Activated naive CD8-positive, alpha-beta T cell (primary cell): ENCODE data around the gene GPC6.

Experiments
- H3K27ac Mint-ChIP-seq: one replicate; pipeline ENCODE4 v1.8.0; 2021; ENCODE audit warnings: mixed read lengths
- H3K27me3 Mint-ChIP-seq: one replicate; pipeline ENCODE4 v1.8.0; 2021; ENCODE audit warnings: mixed read lengths
- H3K36me3 Mint-ChIP-seq: one replicate; pipeline ENCODE4 v1.8.0; 2021; ENCODE audit warnings: mixed read lengths
- H3K4me1 Mint-ChIP-seq: one replicate; pipeline ENCODE4 v1.8.0; 2021; ENCODE audit warnings: low read depth, mixed read lengths
- H3K4me3 Mint-ChIP-seq: one replicate; pipeline ENCODE4 v1.8.0; 2021; ENCODE audit warnings: mild to moderate bottlenecking, mixed read lengths
- H3K9me3 Mint-ChIP-seq: one replicate; pipeline ENCODE4 v1.8.0; 2021; ENCODE audit warnings: low read depth, mixed read lengths

GPC6 gene

DNA sequence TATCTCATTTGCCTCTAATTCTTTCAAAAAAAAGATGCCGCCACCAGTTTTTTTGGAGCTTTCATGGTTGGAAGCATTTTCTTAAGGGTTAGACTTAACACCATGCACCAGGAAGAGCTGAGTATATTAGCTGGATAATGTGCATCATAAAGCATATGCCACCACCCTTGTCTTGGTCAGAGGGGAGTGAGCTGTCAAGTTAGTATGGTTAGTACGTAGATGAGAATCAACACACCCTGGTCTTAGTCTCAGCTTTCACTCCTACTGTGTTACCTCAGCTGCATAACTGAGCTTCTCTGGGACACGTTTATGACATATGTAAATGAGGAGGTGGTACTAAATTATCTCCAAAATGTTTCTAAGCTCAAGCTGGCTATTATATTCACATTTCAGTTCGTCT lies 837.2 kb downstream of the GPC6 start:
- Mint-ChIP-seq H3K27me3 (no peaks in the 10 kb centered on the region), H3K27ac (no peak overlapping the region), H3K4me1 (no peaks in the 10 kb centered on the region), H3K36me3 (no peaks in the 10 kb centered on the region), H3K4me3 (no peak overlapping the region), H3K9me3 (no peaks in the 10 kb centered on the region)

GRCh38 chr13:94065741-94066140 lies 839.1 kb downstream of the GPC6 start:
- H3K27me3 Mint-ChIP-seq, result no peaks in the 10 kb centered on the region
- H3K36me3 Mint-ChIP-seq, result no peaks in the 10 kb centered on the region
- no peak overlapping the region for H3K27ac Mint-ChIP-seq
- H3K9me3 Mint-ChIP-seq, result peaks cover 6% of the 10 kb centered on the region
- H3K4me3 Mint-ChIP-seq, result no peak overlapping the region
- no peaks in the 10 kb centered on the region for H3K4me1 Mint-ChIP-seq

- no peaks in the 10 kb centered on the region for H3K4me1 Mint-ChIP-seq
- peaks cover 5% of the 10 kb centered on the region for H3K27me3 Mint-ChIP-seq
- H3K9me3 Mint-ChIP-seq, result peaks cover 17% of the 10 kb centered on the region
- no peak overlapping the region for H3K27ac Mint-ChIP-seq
- H3K36me3 Mint-ChIP-seq, result no peaks in the 10 kb centered on the region
- H3K4me3 Mint-ChIP-seq, result no peak overlapping the region
Observed at GRCh38 chr13:94073007-94073744, 846.6 kb downstream of the GPC6 start.

DNA sequence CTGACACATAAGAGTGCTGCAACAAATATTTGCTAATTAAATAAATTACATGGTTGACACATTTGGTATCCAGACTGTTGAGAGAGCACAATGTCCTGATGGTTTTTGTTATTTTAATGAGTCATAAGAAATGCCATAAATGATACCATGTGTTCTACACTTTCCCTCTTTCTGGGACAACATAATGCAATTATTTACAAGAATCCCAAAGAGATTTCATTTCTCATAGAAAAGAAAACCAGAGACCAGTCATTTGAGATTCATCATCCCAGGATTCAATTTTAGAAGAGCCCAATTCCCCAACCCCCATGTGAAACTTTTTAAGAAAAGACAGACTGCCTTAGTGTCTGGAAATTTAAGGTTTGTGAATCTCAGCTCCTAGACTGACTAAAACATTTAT lies 853.3 kb downstream of the GPC6 start:
- Mint-ChIP-seq H3K4me3 (no peak overlapping the region), H3K27me3 (peaks cover 7% of the 10 kb centered on the region), H3K36me3 (peaks cover 2% of the 10 kb centered on the region), H3K4me1 (no peaks in the 10 kb centered on the region), H3K27ac (no peak overlapping the region), H3K9me3 (peaks cover 11% of the 10 kb centered on the region)

DNA sequence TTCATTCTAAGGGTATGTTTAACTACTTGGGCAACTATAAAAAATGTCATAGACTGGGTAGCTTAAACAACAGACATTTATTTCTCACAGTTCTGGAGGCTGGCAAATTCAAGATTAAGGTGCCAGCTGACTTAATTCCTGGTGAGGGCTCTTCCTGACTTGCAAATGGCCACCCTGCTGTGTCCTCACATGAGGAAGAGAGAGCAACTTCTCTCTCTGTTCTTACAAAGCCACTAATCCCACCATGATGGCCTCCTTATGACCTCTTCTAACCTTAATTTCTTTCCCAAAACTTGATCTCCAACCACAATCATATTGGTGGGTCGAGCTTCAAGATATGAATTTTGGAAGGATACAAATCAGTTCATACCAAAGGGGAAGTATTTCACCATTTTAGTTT lies 853.9 kb downstream of the GPC6 start:
- Mint-ChIP-seq H3K4me1 (no peaks in the 10 kb centered on the region), H3K9me3 (peaks cover 11% of the 10 kb centered on the region), H3K4me3 (no peak overlapping the region), H3K27me3 (peaks cover 7% of the 10 kb centered on the region), H3K27ac (no peak overlapping the region), H3K36me3 (peaks cover 2% of the 10 kb centered on the region)

DNA sequence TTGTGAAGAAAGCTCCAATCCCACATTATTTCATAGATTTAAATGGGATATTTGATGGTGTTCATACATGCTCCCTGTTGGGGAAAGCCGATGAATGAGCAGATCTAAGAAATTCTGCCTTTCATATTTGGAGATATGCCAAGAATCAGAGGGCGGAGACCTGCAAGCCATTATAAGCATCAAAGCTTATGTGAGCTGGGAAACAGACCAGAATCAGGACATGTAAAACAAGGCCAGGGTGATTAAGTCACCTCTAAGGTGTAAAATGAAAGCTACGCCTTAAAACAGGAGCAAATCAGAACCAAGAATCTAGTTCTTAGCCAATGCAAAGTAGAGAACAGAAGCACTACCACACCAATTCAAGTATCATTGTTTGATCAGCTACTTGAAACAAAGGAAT lies 860.5 kb downstream of the GPC6 start:
- Mint-ChIP-seq H3K4me3 (no peak overlapping the region), H3K4me1 (no peaks in the 10 kb centered on the region), H3K27me3 (no peaks in the 10 kb centered on the region), H3K27ac (no peak overlapping the region), H3K36me3 (peaks cover under 1% of the 10 kb centered on the region), H3K9me3 (no peaks in the 10 kb centered on the region)

DNA sequence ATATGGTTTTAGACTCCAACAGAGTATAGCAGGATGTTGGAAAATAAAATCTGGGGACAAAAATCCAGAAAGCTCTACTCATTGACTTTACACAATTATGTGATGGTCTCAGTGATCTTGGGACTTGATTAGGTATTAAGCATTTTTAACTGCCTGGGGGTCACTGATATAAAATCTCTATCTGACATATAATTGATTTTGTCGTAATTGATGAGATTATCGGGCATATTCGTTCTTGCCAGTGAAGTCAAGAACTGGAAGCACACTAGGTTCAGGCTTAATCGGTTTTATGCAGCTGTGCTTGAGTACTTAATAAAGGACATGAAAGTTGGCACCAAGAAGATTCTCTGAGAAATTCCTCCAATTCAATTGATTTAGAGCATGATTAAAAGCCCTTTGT lies 862.1 kb downstream of the GPC6 start:
- no peak overlapping the region for H3K27ac Mint-ChIP-seq
- no peak overlapping the region for H3K4me3 Mint-ChIP-seq
- no peaks in the 10 kb centered on the region for H3K36me3 Mint-ChIP-seq
- no peaks in the 10 kb centered on the region for H3K4me1 Mint-ChIP-seq
- H3K27me3 Mint-ChIP-seq, result no peaks in the 10 kb centered on the region
- no peaks in the 10 kb centered on the region for H3K9me3 Mint-ChIP-seq

GRCh38 chr13:94090773-94091480 lies 864.3 kb downstream of the GPC6 start:
- Mint-ChIP-seq H3K9me3 (no peaks in the 10 kb centered on the region), H3K4me1 (no peaks in the 10 kb centered on the region), H3K36me3 (no peaks in the 10 kb centered on the region), H3K27ac (no peak overlapping the region), H3K4me3 (no peak overlapping the region), H3K27me3 (peaks cover 3% of the 10 kb centered on the region)

DNA sequence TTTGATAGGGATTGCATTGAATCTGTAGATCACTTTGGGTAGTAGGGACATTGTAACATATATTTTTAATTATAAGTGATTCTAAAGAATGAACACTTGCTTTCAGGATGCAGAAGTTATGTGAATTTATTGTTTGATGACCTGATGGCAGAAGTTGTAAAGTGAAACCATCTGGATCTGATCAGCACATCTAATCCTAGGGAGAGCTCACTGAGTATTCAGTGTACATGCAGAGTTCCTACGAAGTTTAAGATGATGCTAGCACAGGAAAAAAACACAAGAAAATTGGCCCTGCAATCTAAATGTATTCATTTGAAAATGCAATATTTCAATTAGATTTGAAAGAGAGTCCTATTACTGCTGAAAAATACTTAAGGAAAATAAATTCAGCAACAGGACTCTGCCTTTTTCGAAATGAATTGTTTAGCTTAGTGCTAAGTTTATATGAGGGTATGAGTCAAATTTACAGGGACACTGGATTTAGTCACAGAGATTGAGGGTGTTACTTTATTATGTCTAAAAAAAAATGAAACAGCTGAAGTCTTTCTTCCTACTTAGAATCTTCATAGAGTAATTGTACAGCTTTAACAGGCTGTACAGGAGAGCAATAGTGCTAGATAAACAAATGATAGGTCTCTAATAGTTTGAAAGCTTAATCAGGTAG lies 867.2 kb downstream of the GPC6 start:
- H3K9me3 Mint-ChIP-seq, result no peaks in the 10 kb centered on the region
- no peaks in the 10 kb centered on the region for H3K4me1 Mint-ChIP-seq
- H3K27ac Mint-ChIP-seq, result no peak overlapping the region
- H3K4me3 Mint-ChIP-seq, result no peak overlapping the region
- H3K36me3 Mint-ChIP-seq, result no peaks in the 10 kb centered on the region
- H3K27me3 Mint-ChIP-seq, result peaks cover 3% of the 10 kb centered on the region

DNA sequence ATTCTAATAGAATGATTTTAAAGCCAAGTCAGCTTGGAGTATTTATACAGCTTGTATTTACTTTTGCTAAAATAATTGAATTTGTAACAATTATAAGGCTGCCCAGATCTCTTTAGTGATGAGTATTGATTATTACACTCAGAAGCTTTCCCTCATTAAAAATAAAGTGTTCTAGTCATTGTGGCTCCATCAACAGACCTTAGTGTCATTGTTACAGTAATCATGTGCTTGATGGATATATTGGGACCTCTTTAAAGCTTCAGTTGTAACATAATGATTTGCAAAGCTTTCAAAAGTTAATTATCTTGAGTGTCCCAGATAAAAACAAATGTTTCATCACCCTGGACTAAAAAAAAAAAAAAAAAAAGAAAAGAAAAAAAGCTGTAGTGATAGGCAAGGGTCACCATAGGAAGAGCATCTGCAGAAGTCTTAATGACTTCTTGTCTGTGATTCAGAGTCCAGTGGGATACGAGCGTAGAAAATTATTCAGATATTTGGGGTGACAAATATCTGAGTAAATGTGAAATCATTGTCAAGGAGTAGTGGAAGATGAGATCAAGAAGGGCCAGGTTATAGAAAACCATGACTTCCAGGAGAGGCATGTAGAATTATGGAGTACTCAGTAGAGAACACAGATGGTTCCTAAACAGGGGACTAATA lies 883.2 kb downstream of the GPC6 start:
- Mint-ChIP-seq H3K9me3 (peaks cover 4% of the 10 kb centered on the region), H3K36me3 (no peaks in the 10 kb centered on the region), H3K4me1 (no peaks in the 10 kb centered on the region), H3K4me3 (no peak overlapping the region), H3K27ac (no peak overlapping the region), H3K27me3 (peaks cover 9% of the 10 kb centered on the region)

GRCh38 chr13:94112227-94112626 lies 885.6 kb downstream of the GPC6 start:
- Mint-ChIP-seq H3K27ac (no peak overlapping the region), H3K27me3 (peaks cover 3% of the 10 kb centered on the region), H3K36me3 (no peaks in the 10 kb centered on the region)

DNA sequence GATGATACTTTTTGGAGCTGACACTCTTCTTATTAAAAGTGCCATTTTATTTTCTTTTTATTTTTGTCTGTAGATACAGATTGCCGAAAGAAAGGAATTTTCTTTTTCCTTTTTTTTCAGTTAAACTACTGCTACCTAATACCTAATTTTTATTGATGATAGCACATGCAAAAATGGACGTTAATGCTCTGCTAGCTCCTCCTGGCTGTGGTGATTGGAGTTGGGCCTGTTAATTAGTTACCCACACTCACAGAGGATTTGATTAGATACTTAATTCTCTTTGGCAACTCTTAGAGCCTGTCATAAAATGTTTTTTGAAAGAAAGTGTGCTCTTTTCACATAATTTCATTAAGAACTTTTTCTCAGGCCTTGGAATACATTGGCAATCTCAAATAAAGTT lies 886.1 kb downstream of the GPC6 start:
- no peaks in the 10 kb centered on the region for H3K9me3 Mint-ChIP-seq
- no peaks in the 10 kb centered on the region for H3K36me3 Mint-ChIP-seq
- H3K27ac Mint-ChIP-seq, result no peak overlapping the region
- H3K4me1 Mint-ChIP-seq, result no peaks in the 10 kb centered on the region
- peaks cover 3% of the 10 kb centered on the region for H3K27me3 Mint-ChIP-seq
- H3K4me3 Mint-ChIP-seq, result no peak overlapping the region

More at GRCh38 chr13:94112227-94112626, 885.6 kb downstream of the GPC6 start:
- no peaks in the 10 kb centered on the region for H3K4me1 Mint-ChIP-seq
- no peak overlapping the region for H3K4me3 Mint-ChIP-seq
- H3K9me3 Mint-ChIP-seq, result no peaks in the 10 kb centered on the region

DNA sequence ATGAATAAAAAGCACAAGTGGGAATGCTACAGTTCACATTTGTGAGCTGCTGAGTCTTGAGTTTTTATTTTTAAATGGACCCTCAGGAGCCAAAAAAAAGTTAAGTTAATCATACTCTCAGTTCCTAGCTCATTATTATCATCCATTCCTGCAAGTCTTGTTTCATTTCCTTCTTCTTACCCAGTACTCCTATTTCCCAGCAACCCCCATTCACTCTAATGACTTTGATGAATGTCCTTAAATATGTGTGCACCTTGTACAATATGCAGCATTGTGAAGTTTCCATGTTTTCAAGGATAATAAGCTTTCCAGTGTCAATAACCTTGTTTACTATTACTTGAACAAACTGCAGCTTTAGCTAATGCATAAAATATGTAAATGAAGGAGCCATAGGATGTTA lies 886.6 kb downstream of the GPC6 start:
- Mint-ChIP-seq H3K4me3 (no peak overlapping the region), H3K36me3 (no peaks in the 10 kb centered on the region), H3K27me3 (peaks cover 5% of the 10 kb centered on the region)

DNA sequence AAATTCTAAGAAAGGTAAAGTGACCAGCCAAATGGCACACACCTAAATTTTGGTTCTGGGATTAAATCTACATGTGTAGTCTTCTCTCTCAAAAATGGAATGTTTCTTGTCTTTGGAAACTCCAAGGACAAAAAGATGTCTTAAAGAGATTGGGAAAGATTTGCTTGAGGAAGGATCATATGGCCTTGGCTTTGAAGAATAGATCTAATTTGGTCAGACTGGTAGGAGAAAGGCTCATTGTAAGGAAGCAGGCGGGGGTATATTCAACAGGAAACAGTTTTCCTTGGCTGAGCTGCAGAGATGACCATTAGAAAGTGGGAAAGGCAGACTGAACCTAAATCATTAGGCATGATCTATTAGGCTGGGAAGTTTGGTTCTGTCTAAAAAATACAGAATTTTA lies 887.6 kb downstream of the GPC6 start:
- H3K9me3 Mint-ChIP-seq, result no peaks in the 10 kb centered on the region
- H3K4me3 Mint-ChIP-seq, result no peak overlapping the region
- peaks cover 5% of the 10 kb centered on the region for H3K27me3 Mint-ChIP-seq
- no peaks in the 10 kb centered on the region for H3K36me3 Mint-ChIP-seq
- H3K27ac Mint-ChIP-seq, result no peak overlapping the region
- no peaks in the 10 kb centered on the region for H3K4me1 Mint-ChIP-seq

More for the DNA sequence above, 886.6 kb downstream of the GPC6 start:
- H3K9me3 Mint-ChIP-seq, result no peaks in the 10 kb centered on the region
- H3K4me1 Mint-ChIP-seq, result no peaks in the 10 kb centered on the region
- no peak overlapping the region for H3K27ac Mint-ChIP-seq

GRCh38 chr13:94115054-94115453 lies 888.4 kb downstream of the GPC6 start:
- no peak overlapping the region for H3K4me3 Mint-ChIP-seq
- H3K27me3 Mint-ChIP-seq, result peaks cover 5% of the 10 kb centered on the region
- no peaks in the 10 kb centered on the region for H3K36me3 Mint-ChIP-seq
- no peak overlapping the region for H3K27ac Mint-ChIP-seq
- no peaks in the 10 kb centered on the region for H3K9me3 Mint-ChIP-seq
- no peaks in the 10 kb centered on the region for H3K4me1 Mint-ChIP-seq
